22Rv1 (cell line): ENCODE measurements around the gene BRD4.

Experiments
- CTCF ChIP-seq: fragments of 450-650 bp; IDR thresholded peaks from 2 replicates; pipeline ENCODE4 v1.5.1; 2017; ENCODE audit warnings: mild to moderate bottlenecking
- ZFX ChIP-seq: fragments of 450-650 bp; IDR thresholded peaks from 2 replicates; pipeline ENCODE4 v1.6.1; 2017; ENCODE audit warnings: antibody characterized with exemption, borderline replicate concordance

GRCh38 chr19:15313649-15314279 lies 18.6 kb downstream of the BRD4 start:
- TF ChIP-seq CTCF (no peak), ZFX (no peak)
